Measurements from ENCODE around the gene ZNF454.

The ZNF454 gene

DNA sequence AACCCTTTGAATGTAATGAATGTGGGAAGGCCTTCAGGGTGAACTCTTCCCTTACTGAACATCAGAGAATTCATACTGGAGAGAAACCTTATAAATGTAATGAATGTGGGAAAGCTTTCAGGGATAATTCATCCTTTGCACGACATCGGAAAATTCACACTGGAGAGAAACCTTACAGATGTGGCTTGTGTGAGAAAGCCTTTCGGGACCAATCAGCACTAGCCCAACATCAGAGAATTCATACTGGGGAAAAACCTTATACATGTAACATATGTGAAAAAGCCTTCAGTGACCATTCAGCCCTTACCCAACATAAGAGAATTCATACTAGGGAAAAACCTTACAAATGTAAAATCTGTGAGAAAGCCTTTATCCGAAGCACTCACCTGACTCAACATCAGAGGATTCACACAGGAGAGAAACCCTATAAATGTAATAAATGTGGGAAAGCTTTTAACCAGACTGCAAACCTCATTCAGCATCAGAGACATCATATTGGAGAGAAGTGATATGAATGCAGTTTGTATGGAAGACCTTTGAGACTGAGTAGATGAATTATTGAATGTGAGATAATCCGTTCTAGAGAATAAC lies 24.6 kb downstream of the ZNF454 start:
- no peak overlapping the region for H3K27ac ChIP-seq
- TF ChIP-seq ZFX (IDR thresholded peaks at IDR 0.05; ENCODE audit: borderline replicate concordance), result no peak
- TF ChIP-seq, protein P1, sequence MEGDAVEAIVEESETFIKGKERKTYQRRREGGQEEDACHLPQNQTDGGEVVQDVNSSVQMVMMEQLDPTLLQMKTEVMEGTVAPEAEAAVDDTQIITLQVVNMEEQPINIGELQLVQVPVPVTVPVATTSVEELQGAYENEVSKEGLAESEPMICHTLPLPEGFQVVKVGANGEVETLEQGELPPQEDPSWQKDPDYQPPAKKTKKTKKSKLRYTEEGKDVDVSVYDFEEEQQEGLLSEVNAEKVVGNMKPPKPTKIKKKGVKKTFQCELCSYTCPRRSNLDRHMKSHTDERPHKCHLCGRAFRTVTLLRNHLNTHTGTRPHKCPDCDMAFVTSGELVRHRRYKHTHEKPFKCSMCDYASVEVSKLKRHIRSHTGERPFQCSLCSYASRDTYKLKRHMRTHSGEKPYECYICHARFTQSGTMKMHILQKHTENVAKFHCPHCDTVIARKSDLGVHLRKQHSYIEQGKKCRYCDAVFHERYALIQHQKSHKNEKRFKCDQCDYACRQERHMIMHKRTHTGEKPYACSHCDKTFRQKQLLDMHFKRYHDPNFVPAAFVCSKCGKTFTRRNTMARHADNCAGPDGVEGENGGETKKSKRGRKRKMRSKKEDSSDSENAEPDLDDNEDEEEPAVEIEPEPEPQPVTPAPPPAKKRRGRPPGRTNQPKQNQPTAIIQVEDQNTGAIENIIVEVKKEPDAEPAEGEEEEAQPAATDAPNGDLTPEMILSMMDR (IDR thresholded peaks at IDR 0.05), result no peak

DNA sequence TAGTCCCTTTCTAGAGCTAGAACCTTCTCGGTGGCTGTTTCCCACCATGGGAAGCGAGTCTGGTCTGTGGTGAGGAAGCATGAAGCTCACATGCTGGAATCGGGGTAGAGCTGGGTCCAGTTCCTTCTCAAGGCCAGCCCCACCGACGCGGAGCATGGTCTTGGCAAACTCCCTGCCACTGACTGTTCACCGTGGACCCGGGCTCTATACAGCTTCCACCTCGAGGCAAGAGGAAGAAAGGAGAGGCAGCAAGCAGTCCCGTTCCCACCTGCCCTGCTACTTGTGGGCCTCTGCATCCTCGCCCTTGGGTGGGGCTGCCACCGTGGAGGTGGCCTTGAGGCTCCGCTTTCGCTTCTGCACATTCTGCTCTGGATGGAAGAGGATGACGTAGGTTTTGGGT lies 40.4 kb downstream of the ZNF454 start:
- H3K27ac ChIP-seq, result no peak overlapping the region
- TF ChIP-seq, protein P1 (IDR thresholded peaks at IDR 0.05), result no peak
- no peak for TF ChIP-seq ZFX (IDR thresholded peaks at IDR 0.05; ENCODE audit: borderline replicate concordance)

DNA sequence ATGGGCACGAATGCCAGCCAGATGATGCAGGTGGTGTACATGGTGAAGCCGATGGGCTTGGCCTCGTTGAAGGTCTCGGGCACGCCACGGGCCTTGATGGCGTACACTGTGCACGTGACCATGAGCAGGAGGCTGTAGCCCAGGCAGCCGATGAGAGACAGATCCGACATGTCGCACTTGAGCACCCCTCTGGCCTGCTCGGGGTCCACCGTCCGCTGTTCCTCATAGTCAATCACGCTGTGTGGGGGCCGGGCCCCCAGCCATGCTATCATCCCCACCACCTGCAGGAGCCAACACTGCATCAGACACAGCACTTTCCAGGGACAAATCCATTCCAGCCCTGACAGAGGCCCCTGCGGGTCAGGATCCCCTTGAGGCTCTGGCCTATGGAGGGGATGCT lies 41.9 kb downstream of the ZNF454 start:
- H3K27ac ChIP-seq, result no peak overlapping the region
- TF ChIP-seq, protein P1 (IDR thresholded peaks at IDR 0.05), result no peak
- TF ChIP-seq ZFX (IDR thresholded peaks at IDR 0.05; ENCODE audit: borderline replicate concordance), result no peak

DNA sequence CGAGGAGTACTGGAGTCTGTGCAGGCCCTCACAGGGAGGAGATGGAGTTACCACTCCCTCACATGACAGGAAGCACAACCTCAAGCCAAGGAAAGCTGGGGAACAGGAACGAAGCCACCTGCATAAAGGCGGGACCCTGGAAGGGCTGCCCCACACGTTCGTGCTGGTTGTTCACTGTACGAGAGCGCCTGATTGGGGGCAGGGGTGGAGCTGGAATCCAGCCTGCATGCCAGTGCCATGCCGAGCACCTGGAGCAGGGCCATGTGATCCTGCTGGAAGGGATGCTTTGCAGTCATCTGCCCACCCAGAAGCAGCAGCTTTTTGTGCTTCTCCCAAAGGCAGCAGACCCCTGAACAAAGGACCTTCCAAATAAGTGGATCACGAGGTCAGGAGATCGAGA lies 42.7 kb downstream of the ZNF454 start:
- TF ChIP-seq, protein P1 (IDR thresholded peaks at IDR 0.05), result no peak
- TF ChIP-seq ZFX (IDR thresholded peaks at IDR 0.05; ENCODE audit: borderline replicate concordance), result no peak
- H3K27ac ChIP-seq, result no peak overlapping the region

DNA sequence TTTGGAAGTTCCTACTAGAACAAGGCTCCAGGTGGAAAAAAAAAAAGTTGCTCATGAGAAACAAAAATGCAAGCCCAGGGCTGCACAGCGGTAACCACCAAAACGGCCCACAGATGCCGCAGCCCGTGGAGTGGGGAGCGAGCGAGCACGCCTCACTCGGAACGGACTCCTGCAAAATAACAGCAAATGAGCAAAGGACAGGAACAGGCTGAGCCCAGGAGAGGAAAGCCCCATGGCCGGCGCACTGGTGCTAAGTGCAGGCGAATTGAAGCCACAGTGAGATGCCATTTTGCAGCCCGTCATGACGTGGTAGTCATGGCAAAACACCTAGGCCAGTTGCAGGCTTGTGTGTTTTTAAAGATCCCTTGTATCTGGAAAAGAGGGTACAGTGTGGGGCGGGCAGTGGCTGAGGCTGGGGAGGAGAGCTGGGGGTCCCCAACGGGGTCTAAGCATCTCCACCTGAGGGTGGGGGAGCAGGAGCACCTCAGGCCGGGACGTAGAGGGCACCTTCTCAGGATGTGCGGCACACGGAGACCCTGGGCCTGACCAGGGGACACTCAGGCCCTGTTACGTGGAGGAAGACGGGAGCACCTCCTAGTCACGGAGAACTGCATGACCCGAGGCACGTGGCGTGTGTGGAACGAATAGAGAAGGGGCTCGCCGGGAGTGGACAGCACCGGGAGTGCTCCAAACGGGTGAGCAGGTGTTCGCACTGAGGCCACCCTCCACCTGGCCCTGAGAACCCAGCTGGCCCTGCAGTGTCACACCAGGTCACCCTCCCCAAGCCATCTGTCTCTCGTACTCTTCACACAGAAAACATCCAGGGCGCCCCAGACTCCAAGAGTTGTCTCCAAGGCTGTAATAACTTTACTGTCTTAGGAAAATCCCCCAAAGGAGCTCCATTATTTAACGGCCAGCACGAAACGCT lies 43.4 kb downstream of the ZNF454 start:
- TF ChIP-seq, protein P1 (IDR thresholded peaks at IDR 0.05), result no peak
- no peak for TF ChIP-seq ZFX (IDR thresholded peaks at IDR 0.05; ENCODE audit: borderline replicate concordance)
- no peak overlapping the region for H3K27ac ChIP-seq

DNA sequence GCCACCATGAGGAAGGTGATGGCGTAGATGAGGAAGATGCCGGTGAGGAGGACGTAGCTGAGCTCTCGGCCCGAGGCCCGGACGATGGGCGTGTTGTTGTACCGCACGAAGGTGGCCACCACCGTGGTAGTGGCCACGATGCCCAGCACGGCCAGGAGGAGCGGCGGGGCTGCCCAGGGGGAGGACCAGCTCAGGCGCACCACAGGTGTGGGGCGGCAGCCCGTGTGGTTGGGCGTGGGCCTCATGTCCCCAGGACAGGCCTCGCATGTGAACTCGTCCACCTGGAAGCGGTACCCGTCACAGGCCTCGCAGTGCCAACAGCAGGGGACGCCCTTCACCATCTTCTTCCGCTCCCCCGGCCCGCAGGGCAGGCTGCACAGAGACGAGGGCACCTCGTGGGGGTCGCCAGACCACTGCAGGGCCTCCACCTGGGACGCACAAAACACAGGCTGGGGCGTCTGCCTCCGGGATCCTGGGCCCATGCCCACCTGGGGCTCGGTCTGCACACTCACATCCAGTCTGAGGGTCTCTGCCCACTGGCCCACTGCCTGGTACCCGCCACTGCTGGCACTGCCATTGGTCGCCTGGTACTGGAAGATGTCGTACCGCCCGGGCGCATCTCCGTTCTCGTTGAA lies 45.4 kb downstream of the ZNF454 start:
- no peak overlapping the region for H3K27ac ChIP-seq
- no peak for TF ChIP-seq ZFX (IDR thresholded peaks at IDR 0.05; ENCODE audit: borderline replicate concordance)
- TF ChIP-seq, protein P1 (IDR thresholded peaks at IDR 0.05), result no peak

Data from 22Rv1 (cell line).